Mucosa of descending colon (tissue), 3 donors: ENCODE data around the gene TMEM253. TPM values are rescaled to one million over a fixed set of nuclear protein-coding genes. Genes with fewer than 3 reads are reported as not detected.

Experiments
- ATAC-seq: fragments of 200-7000 bp; cut with Tn5 transposase; one replicate; pipeline ENCODE4 v1.9.1; 2020; ENCODE audit warnings: mild to moderate bottlenecking, moderate library complexity
- DNase-seq, 3 donors: peaks; one replicate each; pipeline ENCODE4 v3.0.0-alpha.2; 2020
- H3K36me3 ChIP-seq: fragments of 200-600 bp; one replicate; pipeline ENCODE4 v1.8.0; 2021; ENCODE audit warnings: low read depth, mild to moderate bottlenecking
- H3K4me1 ChIP-seq: fragments of 200-600 bp; one replicate; pipeline ENCODE4 v1.8.0; 2021; ENCODE audit warnings: low read depth, mild to moderate bottlenecking
- H3K4me3 ChIP-seq: fragments of 200-600 bp; one replicate; pipeline ENCODE4 v1.8.0; 2021; ENCODE audit warnings: mild to moderate bottlenecking
- H3K9me3 ChIP-seq: fragments of 200-600 bp; one replicate; pipeline ENCODE4 v1.8.0; 2021; ENCODE audit warnings: mild to moderate bottlenecking
- intact Hi-C, 2 donors: fragments of 100-400 bp; cut with DNase I in 1 of 2; cut with micrococcal nuclease in 1 of 2; formaldehyde crosslinking; loops; one replicate each; pipeline versions ENCODE4 v1.11.0 to v1.11.1; 2022; cut with DNase I, micrococcal nuclease
- total RNA-seq, 3 donors: library from RNA; stranded (reverse); fragmentation: NEBNext Ultra II Directional in 2 of 3; extraction: Animal tissue kit (Norgen Biotek cat#: 25700) in 2 of 3; gene quantifications; one replicate each; pipeline versions ENCODE4 v1.2.1 to v1.2.4, GENCODE V29; 2021 to 2023
- TF ChIP-seq, protein P1 (sequence below): fragments of 200-600 bp; IDR thresholded peaks from one replicate; pipeline ENCODE4 v1.8.0; 2022; ENCODE audit warnings: antibody characterized with exemption, mild to moderate bottlenecking
- donor health status: DM: no; HTN: no; CAD: no; lungs with moderate emphysema.
- donor health status: DM: no; HTN: no; CAD: no.
- donor health status: DM: no; HTN: yes; CAD: no.

TMEM253 gene
- total RNA-seq, 3 donors from 2014 or later: 20.2 to 46.0 (median 43.9) TPM

DNA sequence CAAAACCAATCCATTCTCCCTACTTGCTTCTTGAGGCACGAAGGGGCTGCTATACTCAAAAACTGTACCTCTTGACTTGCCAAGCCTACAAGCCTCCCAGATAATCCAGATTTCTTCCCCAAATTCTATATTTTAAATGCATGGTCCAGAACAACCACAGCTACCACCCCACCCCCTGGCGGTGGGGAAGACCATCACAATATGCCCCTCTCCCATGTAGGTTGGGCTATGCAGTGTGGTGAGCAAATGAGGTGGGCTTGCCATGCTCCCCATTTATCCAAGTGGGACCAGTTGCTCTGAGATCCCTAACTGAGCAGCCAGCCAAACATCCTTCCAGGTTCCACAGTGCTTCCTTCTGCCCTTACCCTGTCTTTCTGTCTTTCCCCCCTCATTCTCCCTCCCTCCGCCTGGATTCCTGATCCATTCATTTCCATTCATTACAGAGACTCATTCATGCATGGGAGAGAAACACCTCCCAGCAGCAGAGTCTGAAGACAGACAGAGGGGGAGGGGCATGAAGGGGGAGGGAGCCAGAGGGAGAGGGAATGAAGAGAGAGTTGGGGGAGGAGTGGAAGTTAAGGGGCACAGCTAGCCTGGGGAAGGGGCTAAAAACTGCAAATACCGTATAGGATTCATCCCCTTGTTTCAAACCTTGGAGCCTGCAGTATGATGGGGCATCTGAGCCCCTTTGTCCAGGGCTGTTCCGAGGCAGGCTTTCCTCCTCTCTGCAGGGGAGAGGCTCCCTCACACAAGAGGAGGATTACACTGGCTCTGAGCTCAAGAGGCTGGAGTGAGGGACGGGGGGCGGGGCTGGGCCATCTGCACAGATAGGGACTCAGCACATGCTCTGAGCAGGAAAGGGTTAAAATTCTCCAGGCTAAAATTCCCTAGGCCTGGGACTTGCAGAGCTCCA lies 6.8 kb upstream of the TMEM253 start:
- H3K9me3 ChIP-seq: no peaks in the 10 kb centered on the region
- ATAC-seq (no peak), DNase-seq (no peak)
- intact Hi-C loops: loop anchor here in 1 of 2 donors (10.0 kb wide), 1 partner anchor 79 kb away; no protein-coding TSS in a partner anchor
- no peak overlapping the region for H3K4me3 ChIP-seq
- TF ChIP-seq, protein P1, sequence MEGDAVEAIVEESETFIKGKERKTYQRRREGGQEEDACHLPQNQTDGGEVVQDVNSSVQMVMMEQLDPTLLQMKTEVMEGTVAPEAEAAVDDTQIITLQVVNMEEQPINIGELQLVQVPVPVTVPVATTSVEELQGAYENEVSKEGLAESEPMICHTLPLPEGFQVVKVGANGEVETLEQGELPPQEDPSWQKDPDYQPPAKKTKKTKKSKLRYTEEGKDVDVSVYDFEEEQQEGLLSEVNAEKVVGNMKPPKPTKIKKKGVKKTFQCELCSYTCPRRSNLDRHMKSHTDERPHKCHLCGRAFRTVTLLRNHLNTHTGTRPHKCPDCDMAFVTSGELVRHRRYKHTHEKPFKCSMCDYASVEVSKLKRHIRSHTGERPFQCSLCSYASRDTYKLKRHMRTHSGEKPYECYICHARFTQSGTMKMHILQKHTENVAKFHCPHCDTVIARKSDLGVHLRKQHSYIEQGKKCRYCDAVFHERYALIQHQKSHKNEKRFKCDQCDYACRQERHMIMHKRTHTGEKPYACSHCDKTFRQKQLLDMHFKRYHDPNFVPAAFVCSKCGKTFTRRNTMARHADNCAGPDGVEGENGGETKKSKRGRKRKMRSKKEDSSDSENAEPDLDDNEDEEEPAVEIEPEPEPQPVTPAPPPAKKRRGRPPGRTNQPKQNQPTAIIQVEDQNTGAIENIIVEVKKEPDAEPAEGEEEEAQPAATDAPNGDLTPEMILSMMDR: no peak
- H3K4me1 ChIP-seq: peaks cover 21% of the 10 kb centered on the region
- H3K36me3 ChIP-seq: no peaks in the 10 kb centered on the region

DNA sequence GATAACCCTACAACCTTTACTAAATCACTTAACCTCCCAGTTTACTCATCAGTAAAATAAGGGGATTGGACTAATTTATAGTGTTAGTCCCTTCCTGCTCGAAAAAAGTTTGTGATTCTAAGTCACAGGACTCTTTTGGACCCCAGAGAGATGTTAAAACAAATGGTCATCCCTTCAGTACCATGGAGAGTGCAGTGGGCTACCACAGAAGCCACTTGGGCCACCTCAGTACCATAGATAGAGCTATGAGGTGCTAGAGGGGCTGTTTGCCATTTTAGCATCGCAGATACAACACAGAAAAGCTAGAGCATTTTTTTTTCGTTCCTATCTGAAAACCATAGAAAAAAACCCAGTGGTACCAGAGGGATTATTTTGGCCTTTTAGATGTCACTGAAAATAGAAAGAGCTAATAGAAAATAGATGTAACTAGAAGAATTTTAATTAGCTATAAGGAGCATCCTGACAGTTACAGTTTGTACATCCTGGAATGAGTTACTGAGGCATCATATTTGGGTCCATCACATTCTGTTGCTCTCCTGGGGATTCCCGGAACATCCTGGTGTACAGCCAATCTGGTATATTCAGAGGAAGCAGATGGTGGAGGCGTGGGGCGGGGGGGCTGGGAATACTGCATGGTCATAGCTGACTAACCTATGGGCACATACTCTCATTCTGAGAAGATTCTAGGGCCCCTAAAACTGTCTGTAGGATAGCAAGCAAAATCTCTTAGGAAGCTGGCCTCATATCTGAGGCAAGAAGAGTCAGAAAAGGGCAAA lies 5.2 kb upstream of the TMEM253 start:
- no peak overlapping the region for H3K4me3 ChIP-seq
- DNase-seq (no peak), ATAC-seq (no peak)
- TF ChIP-seq, protein P1: no peak
- intact Hi-C loops: loop anchor here in 1 of 2 donors (10.0 kb wide), 1 partner anchor 81 kb away; no protein-coding TSS in a partner anchor
- peaks cover 17% of the 10 kb centered on the region for H3K4me1 ChIP-seq
- H3K9me3 ChIP-seq: no peaks in the 10 kb centered on the region
- H3K36me3 ChIP-seq: no peaks in the 10 kb centered on the region

DNA sequence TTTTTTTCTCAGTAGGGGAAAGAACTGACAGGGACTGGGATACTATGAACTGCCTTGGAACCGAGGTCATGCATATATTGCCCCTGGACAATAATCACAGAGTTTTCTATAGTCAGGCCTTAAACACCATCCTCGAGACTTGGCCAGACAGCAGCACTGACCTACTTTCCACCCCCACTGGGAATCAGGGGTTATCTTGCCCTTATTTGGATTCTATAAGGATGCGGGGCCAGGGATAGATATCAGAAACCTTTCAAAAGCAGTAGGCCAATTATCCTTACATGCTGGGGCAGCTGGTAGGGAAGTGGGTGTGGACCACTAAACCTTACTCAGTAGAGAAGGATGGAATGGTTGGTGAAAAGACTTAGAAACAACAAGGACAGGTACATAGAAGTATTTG lies 4.4 kb upstream of the TMEM253 start:
- H3K9me3 ChIP-seq: no peaks in the 10 kb centered on the region
- intact Hi-C loops: loop anchor here in 1 of 2 donors (10.0 kb wide), 1 partner anchor 82 kb away; no protein-coding TSS in a partner anchor
- no peak for ATAC-seq
- no peak overlapping the region for H3K4me3 ChIP-seq
- H3K4me1 ChIP-seq: peaks cover 18% of the 10 kb centered on the region
- no peak for DNase-seq
- H3K36me3 ChIP-seq: no peaks in the 10 kb centered on the region
- TF ChIP-seq, protein P1: no peak

DNA sequence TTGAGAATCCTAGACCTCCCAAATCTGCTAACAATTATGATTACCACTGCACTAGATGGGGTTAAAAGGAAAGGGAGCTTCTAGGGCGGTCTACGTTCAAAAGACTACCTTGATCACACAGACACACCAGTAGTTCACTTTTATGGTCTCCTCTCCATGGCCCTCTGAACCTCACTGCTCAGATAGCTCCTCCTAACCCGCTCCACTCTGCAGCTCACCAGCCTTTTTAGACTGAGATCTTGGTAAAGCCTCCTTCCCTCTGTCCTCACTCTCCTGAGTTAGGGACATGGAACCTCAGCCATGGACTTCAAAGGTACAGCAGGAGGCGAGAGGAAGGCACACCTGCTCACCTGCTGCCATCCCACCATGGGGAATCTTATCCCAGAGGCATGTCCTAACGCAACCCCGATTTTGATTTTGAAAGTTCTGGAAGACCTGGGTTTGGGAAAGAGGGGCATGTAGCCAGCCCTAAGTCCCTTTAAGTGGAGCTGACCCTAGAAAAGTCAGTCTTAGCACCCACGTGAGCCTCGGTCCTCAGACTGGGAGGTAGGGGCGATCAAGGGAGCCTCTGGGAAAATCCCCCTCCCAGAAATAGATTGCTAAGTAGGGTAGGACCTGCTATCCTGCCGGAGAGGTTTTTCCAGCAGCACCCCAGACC lies 3.8 kb upstream of the TMEM253 start:
- no peaks in the 10 kb centered on the region for H3K9me3 ChIP-seq
- intact Hi-C loops: loop anchor here in 1 of 2 donors (10.0 kb wide), 1 partner anchor 82 kb away; no protein-coding TSS in a partner anchor
- DNase-seq (no peak), ATAC-seq (peak; percentile 10)
- TF ChIP-seq, protein P1: no peak
- H3K4me3 ChIP-seq: no peak overlapping the region
- peaks cover 25% of the 10 kb centered on the region for H3K4me1 ChIP-seq
- no peaks in the 10 kb centered on the region for H3K36me3 ChIP-seq

DNA sequence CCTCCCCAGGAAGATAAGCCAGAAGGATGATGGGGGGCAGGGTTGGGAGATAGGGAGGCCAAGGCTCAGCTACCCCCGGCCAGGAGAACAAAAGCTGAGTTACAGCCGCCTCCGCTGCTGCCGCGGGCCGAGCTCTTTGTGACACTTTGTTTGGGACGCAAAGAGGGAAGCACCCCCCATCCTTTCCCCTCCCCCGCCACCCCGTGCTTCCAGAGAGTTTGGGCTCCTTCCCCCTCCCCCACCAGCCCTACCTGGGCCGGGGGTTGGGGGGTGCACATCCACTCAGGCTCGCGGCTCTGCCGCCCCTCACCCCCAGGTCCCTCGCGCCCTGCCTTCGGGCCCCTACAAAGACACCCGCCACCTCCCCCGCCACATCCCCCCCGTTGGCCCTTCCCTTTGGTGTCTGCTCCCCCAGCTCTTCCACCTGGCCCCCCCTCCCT lies 3.2 kb upstream of the TMEM253 start:
- DNase-seq (peak; percentile 66 to 72 (median 66)), ATAC-seq (peak; percentile 11)

More for the DNA sequence above, 3.2 kb upstream of the TMEM253 start:
- no peaks in the 10 kb centered on the region for H3K36me3 ChIP-seq
- peaks cover 28% of the 10 kb centered on the region for H3K4me1 ChIP-seq
- TF ChIP-seq, protein P1: no peak
- H3K4me3 ChIP-seq: peak overlapping the region; percentile 27
- H3K9me3 ChIP-seq: no peaks in the 10 kb centered on the region
- intact Hi-C loops: loop anchor here in 1 of 2 donors (10.0 kb wide), 1 partner anchor 83 kb away; no protein-coding TSS in a partner anchor
